HG02588 (cell line): ENCODE measurements around the gene ITPRIP.

Source experiments
- ATAC-seq: cut with Tn5 transposase; IDR thresholded peaks from one replicate; pipeline ENCODE4 v1.9.1; 2021; ENCODE audit warnings: mild to moderate bottlenecking, moderate library complexity; ENCODE audit not compliant: unreplicated experiment

ITPRIP gene

GRCh38 chr10:104309980-104310978, 28.0 kb downstream of the ITPRIP start:
- ATAC-seq: no peak

- peak; percentile 54 for ATAC-seq
Measured at GRCh38 chr10:104308439-104308903, 29.8 kb downstream of the ITPRIP start.

- ATAC-seq: no peak
Measured at GRCh38 chr10:104307576-104308438, 30.5 kb downstream of the ITPRIP start.

- ATAC-seq: no peak
Measured at GRCh38 chr10:104306897-104307296, 31.4 kb downstream of the ITPRIP start.

- no peak for ATAC-seq
Measured at GRCh38 chr10:104304927-104305326, 33.3 kb downstream of the ITPRIP start.

GRCh38 chr10:104304356-104304745, 33.9 kb downstream of the ITPRIP start:
- no peak for ATAC-seq

GRCh38 chr10:104303594-104304355, 34.5 kb downstream of the ITPRIP start:
- no peak for ATAC-seq

- no peak for ATAC-seq
Measured at GRCh38 chr10:104301907-104302690, 36.2 kb downstream of the ITPRIP start.

- no peak for ATAC-seq
Measured at GRCh38 chr10:104300736-104301292, 37.5 kb downstream of the ITPRIP start.

- ATAC-seq: no peak
Measured at GRCh38 chr10:104300002-104300735, 38.1 kb downstream of the ITPRIP start.

GRCh38 chr10:104299031-104299904, 39.0 kb downstream of the ITPRIP start:
- ATAC-seq: no peak

- no peak for ATAC-seq
Measured at GRCh38 chr10:104297697-104298660, 40.3 kb downstream of the ITPRIP start.

- no peak for ATAC-seq
Measured at GRCh38 chr10:104296687-104297436, 41.4 kb downstream of the ITPRIP start.

GRCh38 chr10:104293781-104294321, 44.4 kb downstream of the ITPRIP start:
- ATAC-seq: no peak

GRCh38 chr10:104293011-104293410, 45.3 kb downstream of the ITPRIP start:
- ATAC-seq: no peak

- ATAC-seq: peak; percentile 100
Measured at GRCh38 chr10:104291439-104291951, 46.8 kb downstream of the ITPRIP start.
